Measurements from ENCODE around the gene MRPS7.
"Not testable (repeated sequence)": the region's sequence is repeated elsewhere in the genome, so short reads cannot be mapped to it uniquely, and the experiment has no call there.

The MRPS7 gene

GRCh38 chr17:75272848-75273184, 11.1 kb downstream of the MRPS7 start:
- TF ChIP-seq ZNF8 (CRISPR knock-in tag; IDR thresholded peaks at IDR 0.05) (0 out of 2 replicates have a peak, but pooled peaks have one; percentile 24), TCF4 (CRISPR knock-in tag; IDR thresholded peaks at IDR 0.05; ENCODE audit: borderline replicate concordance) (peak; percentile 30; the same call in 1 of the 2 replicates), CREB5 (CRISPR knock-in tag; IDR thresholded peaks at IDR 0.05; ENCODE audit: low read depth) (no peak)
- ATAC-seq, result no peak

GRCh38 chr17:75273977-75274708, 12.5 kb downstream of the MRPS7 start:
- ATAC-seq, result no peak
- no peak for TF ChIP-seq TCF4 (CRISPR knock-in tag; IDR thresholded peaks at IDR 0.05; ENCODE audit: borderline replicate concordance)
- 0 out of 2 replicates have a peak, but pooled peaks have one; percentile 11 for TF ChIP-seq PATZ1 (CRISPR knock-in tag; IDR thresholded peaks at IDR 0.05; ENCODE audit: borderline replicate concordance)
- peak; percentile 43; the same call in 1 of the 2 replicates for TF ChIP-seq SNAI2 (CRISPR knock-in tag; IDR thresholded peaks at IDR 0.05)
- TF ChIP-seq TOX (CRISPR knock-in tag; IDR thresholded peaks at IDR 0.05; ENCODE audit: borderline replicate concordance), result no peak
- TF ChIP-seq CSDC2 (CRISPR knock-in tag; IDR thresholded peaks at IDR 0.05), result no peak

- no peak for TF ChIP-seq ZNF8 (CRISPR knock-in tag; IDR thresholded peaks at IDR 0.05)
- no peak for TF ChIP-seq ZNF565 (CRISPR knock-in tag; conservative IDR thresholded peaks at IDR 0.05; ENCODE audit: low read depth)
- TF ChIP-seq CSRNP3 (CRISPR knock-in tag; IDR thresholded peaks at IDR 0.05), result no peak
- no peak for TF ChIP-seq POU6F1 (CRISPR knock-in tag; IDR thresholded peaks at IDR 0.05; ENCODE audit: borderline replicate concordance, low read depth)
- TF ChIP-seq TOX (CRISPR knock-in tag; IDR thresholded peaks at IDR 0.05; ENCODE audit: borderline replicate concordance), result no peak
- TF ChIP-seq CSDC2 (CRISPR knock-in tag; IDR thresholded peaks at IDR 0.05), result no peak
- TF ChIP-seq RARB (CRISPR knock-in tag; IDR thresholded peaks at IDR 0.05), result no peak
- TF ChIP-seq OSR1 (CRISPR knock-in tag; IDR thresholded peaks at IDR 0.05), result no peak
- TF ChIP-seq PPARA (CRISPR knock-in tag; IDR thresholded peaks at IDR 0.05; ENCODE audit: borderline replicate concordance), result no peak
- no peak for TF ChIP-seq BACH2 (CRISPR knock-in tag; IDR thresholded peaks at IDR 0.05; ENCODE audit: borderline replicate concordance)
- TF ChIP-seq TCF4 (CRISPR knock-in tag; IDR thresholded peaks at IDR 0.05; ENCODE audit: borderline replicate concordance), result no peak
- no peak for TF ChIP-seq GLIS3 (CRISPR knock-in tag; IDR thresholded peaks at IDR 0.05)
- TF ChIP-seq CREB5 (CRISPR knock-in tag; IDR thresholded peaks at IDR 0.05; ENCODE audit: low read depth), result no peak
- no peak for TF ChIP-seq ISL1 (CRISPR knock-in tag; IDR thresholded peaks at IDR 0.05)
- TF ChIP-seq TSHZ2 (CRISPR knock-in tag; IDR thresholded peaks at IDR 0.05), result no peak
- TF ChIP-seq ZFP3 (CRISPR knock-in tag; IDR thresholded peaks at IDR 0.05), result no peak
- TF ChIP-seq ZC3H10 (CRISPR knock-in tag; IDR thresholded peaks at IDR 0.05), result no peak
- TF ChIP-seq ZNF70 (CRISPR knock-in tag; IDR thresholded peaks at IDR 0.05), result no peak
- no peak for TF ChIP-seq SNAI2 (CRISPR knock-in tag; IDR thresholded peaks at IDR 0.05)
- peak; percentile 17; the same call in 2 of the 3 replicates for ATAC-seq
Measured at GRCh38 chr17:75277664-75278071, 16.0 kb downstream of the MRPS7 start.

- ATAC-seq, result not testable (repeated sequence)
Measured at GRCh38 chr17:75280189-75280588, 18.5 kb downstream of the MRPS7 start.

Measured in SK-N-SH treated with all-trans-retinoic acid at 6 μM for 48 hours (cell line).